MG63 (cell line): Measurements from ENCODE around the gene ACOT8. TPM values are rescaled to one million over a fixed set of nuclear protein-coding genes. Genes with fewer than 3 reads are reported as not detected.
A peak's percentile ranks its signal among the peaks of the same experiment; 100 is the strongest.
"Not testable (repeated sequence)": the region's sequence is repeated elsewhere in the genome, so short reads cannot be mapped to it uniquely, and the experiment has no call there.

ENCODE experiments used
- DNase-seq: peaks from one replicate; pipeline ENCODE4 v3.0.0-alpha.2; 2020
- H3K27me3 ChIP-seq: fragments of 250-450 bp; sonication (Bioruptor Pico); 2 replicates; pipeline ENCODE4 v1.5.1; 2020; ENCODE audit warnings: mild to moderate bottlenecking, moderate library complexity
- H3K36me3 ChIP-seq: fragments of 250-450 bp; sonication (Bioruptor Pico); 2 replicates; pipeline ENCODE4 v1.5.1; 2020; ENCODE audit warnings: mild to moderate bottlenecking, moderate library complexity
- H3K4me3 ChIP-seq: fragments of 250-450 bp; sonication (Bioruptor Pico); 2 replicates; pipeline ENCODE4 v1.5.1; 2020; ENCODE audit warnings: mild to moderate bottlenecking, moderate library complexity
- H3K9me3 ChIP-seq: fragments of 250-450 bp; sonication (Bioruptor Pico); 2 replicates; pipeline ENCODE4 v1.5.1; 2020; ENCODE audit warnings: mild to moderate bottlenecking, moderate library complexity
- total RNA-seq: library from RNA; depleted of rRNA; stranded (reverse); fragments of >200 nt; shearing (Covaris generic); gene quantifications from 2 replicates; pipeline ENCODE4 v1.2.3, GENCODE V29; 2014; ENCODE audit warnings: low replicate concordance

Gene ACOT8
- total RNA-seq, 1 experiment from 2014 or later: 46.9 TPM

- no peaks in the 10 kb centered on the region for H3K9me3 ChIP-seq
- H3K4me3 ChIP-seq: peak within 1 kb of the TSS; percentile 92
- no peaks in the 10 kb centered on the region for H3K27me3 ChIP-seq
- H3K36me3 ChIP-seq: peaks cover 17% of the 10 kb centered on the region
- peak; percentile 92 for DNase-seq
Observed at GRCh38 chr20:45890985-45891983, 34.1 kb upstream of the ACOT8 start, which contains the start of the genes CTSA and NEURL2. Gene CTSA, plus strand, starts transcription at chr20:45891335. Its CDS starts 234 bp downstream, at chr20:45891569. Gene NEURL2, minus strand, starts transcription at chr20:45891208. Its CDS starts 217 bp downstream, at chr20:45890991.

- Histone ChIP-seq H3K36me3 (peaks cover 19% of the 10 kb centered on the region), H3K27me3 (no peaks in the 10 kb centered on the region), H3K4me3 (peak overlapping the region; percentile 92), H3K9me3 (no peaks in the 10 kb centered on the region)
- DNase-seq: peak; percentile 50
Observed at GRCh38 chr20:45890077-45890984, 33.1 kb upstream of the ACOT8 start.

DNA sequence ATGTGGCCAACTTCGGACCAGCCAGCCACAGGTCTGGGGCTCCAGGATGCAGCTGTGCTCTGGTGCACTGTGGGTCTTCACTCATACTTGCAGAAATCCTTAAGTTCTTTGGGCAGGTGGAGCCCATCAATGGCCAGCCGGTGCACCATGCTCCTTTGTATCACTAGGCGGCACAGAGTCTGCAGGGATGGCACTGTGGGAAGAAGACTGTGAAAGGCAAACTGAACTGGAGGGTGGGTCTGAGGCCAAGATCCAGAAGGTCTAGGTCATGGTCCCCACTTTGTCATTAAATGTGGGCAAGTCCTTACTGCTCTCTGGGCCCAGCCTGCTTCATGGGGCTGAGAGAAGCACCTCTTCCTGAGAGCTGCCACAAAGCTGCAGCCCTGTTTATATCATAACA is 31.5 kb upstream of the ACOT8 start:
- peaks cover 25% of the 10 kb centered on the region for H3K36me3 ChIP-seq
- no peaks in the 10 kb centered on the region for H3K9me3 ChIP-seq
- DNase-seq: no peak
- H3K27me3 ChIP-seq: no peaks in the 10 kb centered on the region
- H3K4me3 ChIP-seq: no peak overlapping the region

- no peak for DNase-seq
- no peaks in the 10 kb centered on the region for H3K27me3 ChIP-seq
- no peaks in the 10 kb centered on the region for H3K9me3 ChIP-seq
- H3K4me3 ChIP-seq: no peak within 1 kb of the TSS
- peaks cover 30% of the 10 kb centered on the region for H3K36me3 ChIP-seq
Observed at GRCh38 chr20:45887346-45887715, 30.1 kb upstream of the ACOT8 start, which contains the start of gene SPATA25. Gene SPATA25, minus strand, starts transcription at chr20:45887622. Its CDS starts 32 bp downstream, at chr20:45887590.

DNA sequence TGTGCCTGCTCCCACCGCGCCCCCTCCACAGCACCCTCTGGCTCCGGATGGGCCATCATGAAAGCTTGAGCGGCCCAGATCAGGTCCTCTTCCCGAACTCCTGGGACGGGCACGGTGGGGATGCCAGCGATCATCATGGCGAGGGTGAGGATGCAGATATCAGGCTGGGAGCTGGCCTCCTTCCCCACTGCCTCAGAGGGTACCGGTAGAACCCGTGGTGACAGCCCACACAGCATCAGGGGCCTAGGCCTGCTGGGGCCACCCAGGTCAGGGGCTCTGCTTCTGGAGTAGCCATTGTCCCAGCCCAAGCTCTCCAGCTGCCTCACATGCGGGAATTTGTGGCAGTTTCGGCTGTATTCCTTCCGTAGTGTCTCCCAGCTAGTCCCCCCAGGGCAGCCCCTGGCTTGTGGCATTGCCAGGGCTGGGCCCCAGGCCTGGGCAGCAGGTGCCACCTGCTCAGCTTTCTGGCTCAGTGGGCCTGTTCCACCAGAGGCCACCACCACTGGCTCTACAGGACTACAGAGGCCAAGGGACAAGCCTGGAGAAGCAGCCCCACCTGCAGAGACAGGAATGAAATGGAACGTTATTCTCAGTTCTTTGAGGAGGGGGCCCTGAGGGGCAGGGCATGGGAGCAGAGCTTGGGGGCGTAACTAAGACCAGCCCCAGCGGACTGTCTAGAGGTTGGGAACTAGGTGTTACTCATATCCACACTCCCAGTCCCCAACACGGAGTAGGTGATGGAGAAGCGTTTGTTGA is 29.6 kb upstream of the ACOT8 start:
- no peaks in the 10 kb centered on the region for H3K9me3 ChIP-seq
- no peaks in the 10 kb centered on the region for H3K27me3 ChIP-seq
- no peak for DNase-seq
- peaks cover 30% of the 10 kb centered on the region for H3K36me3 ChIP-seq
- no peak overlapping the region for H3K4me3 ChIP-seq

DNA sequence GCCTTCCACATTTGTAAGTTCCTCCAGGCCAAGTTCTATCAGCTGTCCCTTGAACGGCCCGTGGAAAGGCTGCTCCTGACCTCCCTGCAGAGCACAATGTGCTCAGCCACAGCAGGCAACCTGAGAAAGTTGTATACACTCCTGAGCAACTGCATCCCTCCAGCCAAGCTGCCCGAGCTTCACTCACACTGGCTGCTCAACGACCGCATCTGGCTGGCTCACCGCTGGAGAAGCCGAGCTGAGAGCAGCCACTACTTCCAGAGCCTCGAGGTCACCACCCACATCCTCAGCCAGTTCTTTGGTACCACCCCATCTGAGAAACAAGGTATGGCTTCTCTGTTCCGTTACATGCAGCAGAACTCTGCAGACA is 25.9 kb upstream of the ACOT8 start:
- Histone ChIP-seq H3K9me3 (no peaks in the 10 kb centered on the region), H3K27me3 (no peaks in the 10 kb centered on the region), H3K4me3 (no peak overlapping the region), H3K36me3 (peaks cover 33% of the 10 kb centered on the region)
- DNase-seq: no peak

DNA sequence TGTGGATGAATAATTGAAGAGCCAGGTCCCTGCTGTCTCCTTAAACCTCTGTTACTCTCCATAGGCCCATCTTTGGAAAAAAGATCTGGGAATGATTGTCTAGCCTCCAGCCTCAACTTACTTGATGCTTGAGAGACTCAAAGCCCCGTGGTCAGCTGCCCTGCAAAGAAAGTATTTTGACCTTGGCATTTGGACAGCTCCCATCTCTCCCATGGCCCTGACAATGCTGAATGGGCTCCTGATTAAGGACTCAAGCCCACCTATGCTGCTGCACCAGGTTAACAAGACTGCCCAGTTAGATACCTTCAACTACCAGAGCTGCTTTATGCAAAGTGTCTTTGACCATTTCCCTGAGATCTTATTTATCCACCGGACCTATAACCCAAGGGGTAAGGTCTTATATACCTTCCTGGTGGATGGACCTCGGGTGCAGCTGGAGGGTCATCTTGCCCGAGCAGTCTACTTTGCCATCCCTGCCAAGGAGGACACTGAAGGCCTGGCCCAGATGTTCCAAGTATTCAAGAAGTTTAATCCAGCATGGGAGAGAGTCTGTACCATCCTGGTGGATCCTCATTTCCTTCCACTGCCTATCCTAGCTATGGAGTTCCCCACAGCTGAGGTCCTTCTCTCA is 25.4 kb upstream of the ACOT8 start:
- H3K4me3 ChIP-seq: no peak overlapping the region
- H3K9me3 ChIP-seq: no peaks in the 10 kb centered on the region
- peaks cover 36% of the 10 kb centered on the region for H3K36me3 ChIP-seq
- H3K27me3 ChIP-seq: no peaks in the 10 kb centered on the region
- no peak for DNase-seq

- H3K27me3 ChIP-seq: no peaks in the 10 kb centered on the region
- H3K4me3 ChIP-seq: peak within 1 kb of the TSS; percentile 79
- H3K36me3 ChIP-seq: peaks cover 37% of the 10 kb centered on the region
- no peaks in the 10 kb centered on the region for H3K9me3 ChIP-seq
- DNase-seq: peak; percentile 98
Observed at GRCh38 chr20:45880988-45881788, 24.0 kb upstream of the ACOT8 start, which contains the start of gene ZSWIM1. Gene ZSWIM1, plus strand, starts transcription at chr20:45881227. Its CDS starts 1,366 bp downstream, at chr20:45882593.

GRCh38 chr20:45878076-45878761 is 21.0 kb upstream of the ACOT8 start:
- DNase-seq: no peak
- H3K9me3 ChIP-seq: no peaks in the 10 kb centered on the region
- peaks cover 27% of the 10 kb centered on the region for H3K36me3 ChIP-seq
- no peaks in the 10 kb centered on the region for H3K27me3 ChIP-seq
- no peak overlapping the region for H3K4me3 ChIP-seq

- Histone ChIP-seq H3K36me3 (peaks cover 21% of the 10 kb centered on the region), H3K9me3 (no peaks in the 10 kb centered on the region), H3K4me3 (no peak overlapping the region), H3K27me3 (no peaks in the 10 kb centered on the region)
- no peak for DNase-seq
Observed at GRCh38 chr20:45874576-45874975, 17.4 kb upstream of the ACOT8 start.

DNA sequence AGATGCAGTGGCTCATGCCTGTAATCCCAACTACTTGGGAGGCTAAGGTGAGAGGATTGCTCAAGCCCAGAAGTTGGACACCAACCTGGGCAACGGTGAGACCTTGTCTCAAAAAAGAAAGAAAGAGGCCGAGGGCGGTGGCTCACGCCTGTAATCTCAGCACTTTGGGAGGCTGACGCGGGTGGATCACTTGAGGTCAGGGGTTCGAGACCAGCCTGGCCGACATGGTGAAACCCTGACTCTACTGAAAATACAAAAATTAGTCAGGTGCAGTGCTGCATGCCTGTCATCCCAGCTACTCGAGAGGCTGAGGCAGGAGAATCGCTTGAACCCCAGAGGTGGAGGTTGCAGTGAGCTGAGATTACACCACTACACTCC is 16.9 kb upstream of the ACOT8 start:
- not testable (repeated sequence) for DNase-seq, H3K27me3 ChIP-seq, H3K4me3 ChIP-seq, H3K9me3 ChIP-seq
- peaks cover 21% of the 10 kb centered on the region for H3K36me3 ChIP-seq

GRCh38 chr20:45873409-45874103 is 16.4 kb upstream of the ACOT8 start:
- no peak for DNase-seq
- Histone ChIP-seq H3K4me3 (no peak overlapping the region), H3K9me3 (no peaks in the 10 kb centered on the region), H3K36me3 (peaks cover 21% of the 10 kb centered on the region), H3K27me3 (no peaks in the 10 kb centered on the region)

- no peaks in the 10 kb centered on the region for H3K9me3 ChIP-seq
- no peaks in the 10 kb centered on the region for H3K27me3 ChIP-seq
- peaks cover 18% of the 10 kb centered on the region for H3K36me3 ChIP-seq
- DNase-seq: no peak
- no peak overlapping the region for H3K4me3 ChIP-seq
Observed at GRCh38 chr20:45872626-45873025, 15.4 kb upstream of the ACOT8 start.

DNA sequence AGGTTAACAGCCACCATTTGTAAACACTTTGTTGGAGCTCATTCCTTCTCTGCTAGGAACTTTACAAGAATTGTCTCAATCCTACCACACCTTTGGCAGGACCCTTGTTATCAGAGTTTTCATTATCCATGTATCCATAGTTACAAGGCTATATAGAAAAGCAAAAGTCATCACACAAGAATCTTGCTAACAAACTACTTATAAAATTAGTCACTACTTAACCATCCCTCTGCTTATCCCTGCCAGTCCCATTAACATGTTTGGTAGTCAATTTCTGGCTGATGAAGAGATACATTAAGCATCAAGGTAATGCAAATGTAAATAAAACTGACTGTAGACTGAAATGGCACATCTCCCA is 10.6 kb upstream of the ACOT8 start:
- DNase-seq: no peak
- Histone ChIP-seq H3K4me3 (no peak overlapping the region), H3K27me3 (no peaks in the 10 kb centered on the region), H3K36me3 (peaks cover 3% of the 10 kb centered on the region; the same call in 1 of the 2 replicates), H3K9me3 (no peaks in the 10 kb centered on the region)
